HCT116 (cell line): ENCODE data around the gene DIDO1. TPM values are rescaled to one million over a fixed set of nuclear protein-coding genes. Genes with fewer than 3 reads are reported as not detected.

Experiments
- ATAC-seq: fragments of 200-7000 bp; cut with Tn5 transposase; 2 replicates; pipeline ENCODE4 v1.9.1; 2020; ENCODE audit warnings: mild to moderate bottlenecking, moderate library complexity
- BruUV-seq: library from RNA; stranded (reverse); fragments of 400-500 nt; replicated peaks from 2 replicates; lab custom pipeline; 2021; lab: Mats Ljungman, UMichigan
- CTCF ChIA-PET: fragments of 300-600 bp; sonication (Branson Sonifier 250); formaldehyde crosslinking; loops from one replicate; lab custom pipeline; 2021; ENCODE audit warnings: antibody characterized with exemption; lab: Charles Lee
- POLR2A ChIA-PET: fragments of 300-600, 350-600 bp; sonication (Branson Sonifier 250); formaldehyde crosslinking; loops from one replicate; lab custom pipeline; 2021; ENCODE audit warnings: antibody characterized with exemption; lab: Charles Lee
- RAD21 ChIA-PET, 2 experiments: fragments of 300-600 bp; sonication (Branson Sonifier 250); formaldehyde crosslinking; loops; one replicate each; lab custom pipeline; 2023; ENCODE audit warnings: low total read pairs in 2 of 2; ENCODE audit not compliant: uncharacterized antibody in 2 of 2, unreplicated experiment in 2 of 2, low non-redundant PET in 1 of 2; lab: Charles Lee
- DNase-seq: peaks from one replicate; pipeline ENCODE4 v3.0.0-alpha.2; 2010; ENCODE audit warnings: low read depth, low spot score
- H2AFZ ChIP-seq: fragments of 200-600 bp; shearing (Covaris generic), sonication (generic); 2 replicates; pipeline ENCODE4 v1.6.1; 2017; ENCODE audit warnings: low read depth, mixed run types, mixed read lengths, antibody characterized with exemption, low read length; ENCODE audit not compliant: poor library complexity, severe bottlenecking
- H3K27ac ChIP-seq: 2 replicates; pipeline ENCODE4 v1.5.1; 2012; ENCODE audit warnings: low read depth, low read length
- H3K27me3 ChIP-seq: fragments of 200-600 bp; sonication (generic); 2 replicates; pipeline ENCODE4 v1.6.1; 2016; ENCODE audit warnings: mixed run types, low read length, mixed read lengths; ENCODE audit not compliant: insufficient read depth
- H3K36me3 ChIP-seq, 2 experiments: fragments of 200-500 bp in 1 of 2; fragments of 200-600 bp in 1 of 2; sonication (Bioruptor generic) in 1 of 2; sonication (generic) in 1 of 2; 2 replicates each; pipeline versions ENCODE4 v1.5.1 to v1.6.1; 2014 to 2016; ENCODE audit warnings: low read length in 2 of 2, inconsistent platforms in 1 of 2, mixed read lengths in 1 of 2, mixed run types in 1 of 2; ENCODE audit not compliant: insufficient read depth in 2 of 2, control insufficient read depth in 1 of 2
- H3K4me1 ChIP-seq, 2 experiments: fragments of 200-600 bp in 1 of 2; sonication (generic) in 1 of 2; 2 replicates each; pipeline versions ENCODE4 v1.5.1 to v1.6.1; 2012 to 2017; ENCODE audit warnings: low read length in 2 of 2, inconsistent platforms in 1 of 2, mild to moderate bottlenecking in 1 of 2, mixed read lengths in 1 of 2, mixed run types in 1 of 2, moderate library complexity in 1 of 2; ENCODE audit not compliant: insufficient read depth in 2 of 2, control insufficient read depth in 1 of 2
- H3K4me2 ChIP-seq: fragments of 200-600 bp; sonication (generic); 2 replicates; pipeline ENCODE4 v1.6.1; 2017; ENCODE audit warnings: mixed run types, low read length, mixed read lengths
- H3K4me3 ChIP-seq, 2 experiments: fragments of 200-600 bp in 1 of 2; sonication (generic) in 1 of 2; replicated peaks in 1 of 2; 2 replicates each; pipeline ENCODE4 v1.5.1; 2011 to 2016; ENCODE audit warnings: low read length in 2 of 2, control low read depth in 1 of 2, low read depth in 1 of 2, mild to moderate bottlenecking in 1 of 2, mixed read lengths in 1 of 2, mixed run types in 1 of 2
- H3K79me2 ChIP-seq: fragments of 200-600 bp; sonication (generic); 2 replicates; pipeline ENCODE4 v1.6.1; 2017; ENCODE audit warnings: mild to moderate bottlenecking, mixed run types, low read length, moderate library complexity, mixed read lengths; ENCODE audit not compliant: insufficient read depth
- H3K9ac ChIP-seq: fragments of 200-600 bp; sonication (generic); 2 replicates; pipeline ENCODE4 v1.6.1; 2016; ENCODE audit warnings: low read length, mixed read lengths
- H3K9me2 ChIP-seq: fragments of 200-600 bp; sonication (generic), shearing (Covaris generic); 2 replicates; pipeline ENCODE4 v1.6.1; 2017; ENCODE audit warnings: mixed run types, mild to moderate bottlenecking, moderate library complexity; ENCODE audit not compliant: insufficient read depth
- H3K9me3 ChIP-seq, 2 experiments: fragments of 200-500 bp in 1 of 2; fragments of 200-600 bp in 1 of 2; sonication (Bioruptor generic) in 1 of 2; sonication (generic) in 1 of 2; 2 replicates each; pipeline ENCODE4 v1.6.1; 2014 to 2017; ENCODE audit warnings: low read length in 2 of 2, mixed read lengths in 2 of 2, inconsistent platforms in 1 of 2, low read depth in 1 of 2, mild to moderate bottlenecking in 1 of 2, mixed run types in 1 of 2, moderate library complexity in 1 of 2; ENCODE audit not compliant: control insufficient read depth in 1 of 2, insufficient read depth in 1 of 2
- H4K20me1 ChIP-seq: fragments of 200-600 bp; sonication (generic), shearing (Covaris generic); 2 replicates; pipeline ENCODE4 v1.6.1; 2017; ENCODE audit warnings: mixed run types, mild to moderate bottlenecking, moderate library complexity; ENCODE audit not compliant: insufficient read depth
- CBX3 ChIP-seq: IDR thresholded peaks from 2 replicates; pipeline ENCODE4 v1.6.1; 2012; ENCODE audit warnings: low read depth
- EGR1 ChIP-seq: IDR thresholded peaks from 2 replicates; pipeline ENCODE4 v1.6.1; 2012; ENCODE audit warnings: low read depth
- FOSL1 ChIP-seq: IDR thresholded peaks from 2 replicates; pipeline ENCODE4 v1.6.1; 2012; ENCODE audit warnings: low read depth
- POLR2A ChIP-seq: IDR thresholded peaks from 2 replicates; pipeline ENCODE4 v1.7.0; 2011; ENCODE audit warnings: borderline replicate concordance; ENCODE audit not compliant: insufficient read depth, insufficient read length; ENCODE audit errors: extremely low read depth
- SIN3A ChIP-seq: IDR thresholded peaks from 2 replicates; pipeline ENCODE4 v1.6.1; 2012; ENCODE audit warnings: low read depth
- SRF ChIP-seq: IDR thresholded peaks from 2 replicates; pipeline ENCODE4 v1.6.1; 2012; ENCODE audit warnings: low read depth
- intact Hi-C: fragments of 100-400 bp; cut with micrococcal nuclease; formaldehyde crosslinking; loops from 2 replicates; pipeline ENCODE4 v1.10.0; 2022
- total RNA-seq: library from RNA; stranded (reverse); gene quantifications from one replicate; pipeline ENCODE4 v1.2.1, GENCODE V29; 2021; ENCODE audit not compliant: unreplicated experiment
- TF ChIP-seq, protein P1 (sequence below): IDR thresholded peaks from 2 replicates; pipeline ENCODE4 v1.6.1; 2012
- TF ChIP-seq, protein P2 (sequence below): IDR thresholded peaks from 2 replicates; pipeline ENCODE4 v1.6.1; 2012; ENCODE audit warnings: low read depth
- TF ChIP-seq, protein P3 (sequence below): IDR thresholded peaks from 2 replicates; pipeline ENCODE4 v1.6.1; 2012

Gene DIDO1
- total RNA-seq, 1 experiment from 2014 or later: 41.4 TPM

- Histone ChIP-seq H3K4me2 (no peak overlapping the region), H3K9me2 (no peaks in the 10 kb centered on the region), H3K36me3 (peaks cover 0 to 8% of the 10 kb centered on the region in 2 experiments; a peak in 1 of 4 replicates), H3K27me3 (no peaks in the 10 kb centered on the region), H3K4me3 (no peak overlapping the region), H3K27ac (no peak overlapping the region), H3K9ac (no peak overlapping the region), H4K20me1 (no peaks in the 10 kb centered on the region), H2AFZ (no peak overlapping the region), H3K4me1 (no peaks in the 10 kb centered on the region), H3K79me2 (no peaks in the 10 kb centered on the region), H3K9me3 (no peaks in the 10 kb centered on the region)
- no TSS peak for BruUV-seq
- ChIA-PET POLR2A (no interaction called here), RAD21 (no interaction called here), CTCF (no interaction called here)
- ATAC-seq (no peak), DNase-seq (no peak)
- intact Hi-C loops: no loop called here
- TF ChIP-seq EGR1 (no peak), SIN3A (no peak), SRF (no peak), FOSL1 (no peak), CBX3 (no peak), POLR2A (no peak)
- TF ChIP-seq, protein P1, sequence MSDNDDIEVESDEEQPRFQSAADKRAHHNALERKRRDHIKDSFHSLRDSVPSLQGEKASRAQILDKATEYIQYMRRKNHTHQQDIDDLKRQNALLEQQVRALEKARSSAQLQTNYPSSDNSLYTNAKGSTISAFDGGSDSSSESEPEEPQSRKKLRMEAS: no peak
- TF ChIP-seq, protein P2, sequence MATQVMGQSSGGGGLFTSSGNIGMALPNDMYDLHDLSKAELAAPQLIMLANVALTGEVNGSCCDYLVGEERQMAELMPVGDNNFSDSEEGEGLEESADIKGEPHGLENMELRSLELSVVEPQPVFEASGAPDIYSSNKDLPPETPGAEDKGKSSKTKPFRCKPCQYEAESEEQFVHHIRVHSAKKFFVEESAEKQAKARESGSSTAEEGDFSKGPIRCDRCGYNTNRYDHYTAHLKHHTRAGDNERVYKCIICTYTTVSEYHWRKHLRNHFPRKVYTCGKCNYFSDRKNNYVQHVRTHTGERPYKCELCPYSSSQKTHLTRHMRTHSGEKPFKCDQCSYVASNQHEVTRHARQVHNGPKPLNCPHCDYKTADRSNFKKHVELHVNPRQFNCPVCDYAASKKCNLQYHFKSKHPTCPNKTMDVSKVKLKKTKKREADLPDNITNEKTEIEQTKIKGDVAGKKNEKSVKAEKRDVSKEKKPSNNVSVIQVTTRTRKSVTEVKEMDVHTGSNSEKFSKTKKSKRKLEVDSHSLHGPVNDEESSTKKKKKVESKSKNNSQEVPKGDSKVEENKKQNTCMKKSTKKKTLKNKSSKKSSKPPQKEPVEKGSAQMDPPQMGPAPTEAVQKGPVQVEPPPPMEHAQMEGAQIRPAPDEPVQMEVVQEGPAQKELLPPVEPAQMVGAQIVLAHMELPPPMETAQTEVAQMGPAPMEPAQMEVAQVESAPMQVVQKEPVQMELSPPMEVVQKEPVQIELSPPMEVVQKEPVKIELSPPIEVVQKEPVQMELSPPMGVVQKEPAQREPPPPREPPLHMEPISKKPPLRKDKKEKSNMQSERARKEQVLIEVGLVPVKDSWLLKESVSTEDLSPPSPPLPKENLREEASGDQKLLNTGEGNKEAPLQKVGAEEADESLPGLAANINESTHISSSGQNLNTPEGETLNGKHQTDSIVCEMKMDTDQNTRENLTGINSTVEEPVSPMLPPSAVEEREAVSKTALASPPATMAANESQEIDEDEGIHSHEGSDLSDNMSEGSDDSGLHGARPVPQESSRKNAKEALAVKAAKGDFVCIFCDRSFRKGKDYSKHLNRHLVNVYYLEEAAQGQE: no peak
- TF ChIP-seq, protein P3, sequence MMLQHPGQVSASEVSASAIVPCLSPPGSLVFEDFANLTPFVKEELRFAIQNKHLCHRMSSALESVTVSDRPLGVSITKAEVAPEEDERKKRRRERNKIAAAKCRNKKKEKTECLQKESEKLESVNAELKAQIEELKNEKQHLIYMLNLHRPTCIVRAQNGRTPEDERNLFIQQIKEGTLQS: no peak
Measured at GRCh38 chr20:62962891-62963613, 36.7 kb upstream of the DIDO1 start.
